ENCODE results near the gene SMAD9. TPM values are rescaled to one million over a fixed set of nuclear protein-coding genes. Genes with fewer than 3 reads are reported as not detected.

The SMAD9 gene
- total and polyA plus RNA-seq, 8 donors = 9.2 to 33.0 (median 26.9) TPM

- intact Hi-C loops (cut with DNase I) = no loop called here
- Histone ChIP-seq H3K27me3 (no peaks in the 10 kb centered on the region), H3K4me3 (no peak overlapping the region), H3K36me3 (no peaks in the 10 kb centered on the region), H3K9me3 (no peaks in the 10 kb centered on the region), H3K27ac (no peak overlapping the region), H3K4me1 (no peaks in the 10 kb centered on the region)
- no peak for TF ChIP-seq CTCF (IDR thresholded peaks at IDR 0.05)
- no peak for ATAC-seq
- DNase-seq = no peak
Measured at GRCh38 chr13:36839281-36839680, 80.8 kb downstream of the SMAD9 start.

GRCh38 chr13:36837354-36838092, 82.5 kb downstream of the SMAD9 start:
- H3K27me3 ChIP-seq = no peaks in the 10 kb centered on the region
- H3K9me3 ChIP-seq = no peaks in the 10 kb centered on the region
- DNase-seq = no peak
- H3K36me3 ChIP-seq = no peaks in the 10 kb centered on the region
- H3K4me1 ChIP-seq = no peaks in the 10 kb centered on the region
- H3K4me3 ChIP-seq = no peak overlapping the region
- intact Hi-C loops (cut with DNase I) = no loop called here
- no peak for TF ChIP-seq CTCF (IDR thresholded peaks at IDR 0.05)
- H3K27ac ChIP-seq = no peak overlapping the region
- no peak for ATAC-seq

- intact Hi-C loops (cut with DNase I) = no loop called here
- no peaks in the 10 kb centered on the region for H3K4me1 ChIP-seq
- no peak overlapping the region for H3K27ac ChIP-seq
- H3K27me3 ChIP-seq = no peaks in the 10 kb centered on the region
- DNase-seq = no peak
- no peak for ATAC-seq
- H3K4me3 ChIP-seq = no peak overlapping the region
- no peaks in the 10 kb centered on the region for H3K9me3 ChIP-seq
- no peak for TF ChIP-seq CTCF (IDR thresholded peaks at IDR 0.05)
- H3K36me3 ChIP-seq = peaks cover 0 to 3% of the 10 kb centered on the region in 2 donors
Measured at GRCh38 chr13:36834299-36834698, 85.7 kb downstream of the SMAD9 start.

GRCh38 chr13:36831291-36831690, 88.7 kb downstream of the SMAD9 start:
- DNase-seq (no peak), ATAC-seq (no peak)
- H3K4me3 ChIP-seq = no peak overlapping the region
- H3K27me3 ChIP-seq = no peaks in the 10 kb centered on the region
- H3K27ac ChIP-seq = no peak overlapping the region
- peaks cover 0 to 17% of the 10 kb centered on the region in 2 donors for H3K36me3 ChIP-seq
- H3K9me3 ChIP-seq = no peaks in the 10 kb centered on the region
- TF ChIP-seq CTCF (IDR thresholded peaks at IDR 0.05) = no peak
- H3K4me1 ChIP-seq = no peaks in the 10 kb centered on the region
- intact Hi-C loops (cut with DNase I) = no loop called here

GRCh38 chr13:36829753-36830152, 90.3 kb downstream of the SMAD9 start:
- Histone ChIP-seq H3K9me3 (no peaks in the 10 kb centered on the region), H3K4me1 (no peaks in the 10 kb centered on the region), H3K36me3 (peaks cover 0 to 17% of the 10 kb centered on the region in 2 donors), H3K27me3 (no peaks in the 10 kb centered on the region), H3K27ac (no peak overlapping the region), H3K4me3 (no peak overlapping the region)
- no peak for TF ChIP-seq CTCF (IDR thresholded peaks at IDR 0.05)
- ATAC-seq (peak; percentile 76), DNase-seq (no peak)
- intact Hi-C loops (cut with DNase I) = no loop called here

All from left lung (tissue), 10 donors.